ENCODE data around the gene TSHZ2. TPM values are rescaled to one million over a fixed set of nuclear protein-coding genes. Genes with fewer than 3 reads are reported as not detected.

TSHZ2 gene
- total RNA-seq, 1 donor from 2014 or later: 51.9 TPM

GRCh38 chr20:53011640-53012039 is 39.5 kb downstream of the TSHZ2 start:
- DNase-seq (ENCODE audit: low spot score in 2 of 2): no peak
- H3K9me3 ChIP-seq: no peaks in the 10 kb centered on the region
- no peaks in the 10 kb centered on the region for H3K27me3 ChIP-seq
- H3K27ac ChIP-seq: no peak overlapping the region
- H3K36me3 ChIP-seq: no peaks in the 10 kb centered on the region
- intact Hi-C loops (cut with DNase I): no loop called here
- H3K4me1 ChIP-seq: no peaks in the 10 kb centered on the region
- no peak for TF ChIP-seq CTCF (IDR thresholded peaks at IDR 0.05)
- H3K4me3 ChIP-seq: no peak overlapping the region

DNA sequence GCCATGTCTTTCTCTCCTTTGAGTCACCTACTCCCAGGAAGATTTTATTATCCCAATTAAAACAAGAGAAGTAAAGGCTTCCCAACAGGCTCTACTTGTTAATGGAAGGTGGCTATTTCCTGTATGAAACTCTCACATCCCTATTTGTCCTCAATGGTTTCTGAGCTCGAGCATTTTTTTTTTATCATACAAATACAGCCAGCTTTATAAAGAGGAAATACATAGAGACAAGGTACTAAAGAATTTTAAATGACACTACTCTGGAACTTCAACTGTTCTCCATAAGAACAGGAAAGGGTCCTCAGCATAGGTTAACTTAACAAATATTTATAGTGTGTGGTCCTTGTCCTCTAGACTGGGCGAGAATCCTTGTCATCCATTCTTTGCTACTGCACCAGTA is 41.0 kb downstream of the TSHZ2 start:
- no peak for TF ChIP-seq CTCF (IDR thresholded peaks at IDR 0.05)
- DNase-seq (ENCODE audit: low spot score in 2 of 2): no peak
- intact Hi-C loops (cut with DNase I): no loop called here
- Histone ChIP-seq H3K4me1 (no peaks in the 10 kb centered on the region), H3K9me3 (no peaks in the 10 kb centered on the region), H3K27me3 (no peaks in the 10 kb centered on the region), H3K36me3 (no peaks in the 10 kb centered on the region), H3K4me3 (no peak overlapping the region), H3K27ac (no peak overlapping the region)

DNA sequence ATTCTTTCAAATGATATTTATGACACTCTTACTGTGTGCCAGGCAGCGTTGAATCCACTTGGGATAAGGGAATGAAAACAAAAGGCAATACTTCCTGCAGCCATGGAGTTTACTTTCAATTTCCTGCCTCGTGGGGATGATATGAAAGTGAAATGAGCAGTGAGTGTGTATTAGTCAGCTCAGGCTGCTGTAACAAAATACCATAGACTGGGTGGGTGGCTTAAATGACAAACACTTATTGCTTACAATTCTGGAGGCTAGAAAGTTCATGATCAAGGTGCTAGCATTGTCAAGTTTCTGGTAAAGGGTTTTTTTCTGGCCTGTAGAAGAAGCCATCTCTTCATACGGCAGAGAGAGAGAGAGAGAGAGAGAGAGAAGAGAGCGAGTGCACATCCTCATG is 41.7 kb downstream of the TSHZ2 start:
- Histone ChIP-seq H3K27me3 (no peaks in the 10 kb centered on the region), H3K36me3 (no peaks in the 10 kb centered on the region), H3K27ac (no peak overlapping the region), H3K4me3 (no peak overlapping the region), H3K9me3 (no peaks in the 10 kb centered on the region), H3K4me1 (no peaks in the 10 kb centered on the region)
- DNase-seq (ENCODE audit: low spot score in 2 of 2): no peak
- intact Hi-C loops (cut with DNase I): no loop called here
- TF ChIP-seq CTCF (IDR thresholded peaks at IDR 0.05): no peak

- intact Hi-C loops (cut with DNase I): no loop called here
- DNase-seq (ENCODE audit: low spot score in 2 of 2): no peak
- TF ChIP-seq CTCF (IDR thresholded peaks at IDR 0.05): no peak
These were observed 43.9 kb downstream of the TSHZ2 start for GRCh38 chr20:53016071-53016470.

GRCh38 chr20:53016534-53017042 is 44.4 kb downstream of the TSHZ2 start:
- intact Hi-C loops (cut with DNase I): no loop called here
- no peak for DNase-seq (ENCODE audit: low spot score in 2 of 2)
- Histone ChIP-seq H3K9me3 (no peaks in the 10 kb centered on the region), H3K36me3 (no peaks in the 10 kb centered on the region), H3K4me1 (no peaks in the 10 kb centered on the region), H3K27ac (no peak overlapping the region), H3K27me3 (no peaks in the 10 kb centered on the region), H3K4me3 (no peak overlapping the region)
- no peak for TF ChIP-seq CTCF (IDR thresholded peaks at IDR 0.05)

More at GRCh38 chr20:53016071-53016470, 43.9 kb downstream of the TSHZ2 start:
- Histone ChIP-seq H3K27ac (no peak overlapping the region), H3K27me3 (no peaks in the 10 kb centered on the region), H3K9me3 (no peaks in the 10 kb centered on the region), H3K36me3 (no peaks in the 10 kb centered on the region), H3K4me3 (no peak overlapping the region), H3K4me1 (no peaks in the 10 kb centered on the region)

- no peak for DNase-seq (ENCODE audit: low spot score in 2 of 2)
- Histone ChIP-seq H3K36me3 (no peaks in the 10 kb centered on the region), H3K27ac (no peak overlapping the region), H3K27me3 (no peaks in the 10 kb centered on the region), H3K9me3 (no peaks in the 10 kb centered on the region), H3K4me1 (no peaks in the 10 kb centered on the region), H3K4me3 (no peak overlapping the region)
- no peak for TF ChIP-seq CTCF (IDR thresholded peaks at IDR 0.05)
- intact Hi-C loops (cut with DNase I): no loop called here
These were observed 45.0 kb downstream of the TSHZ2 start for GRCh38 chr20:53017206-53017605.

Data from ascending aorta (tissue), 2 donors.